Pulmonary artery endothelial cell (primary cell): Measurements from ENCODE around the gene TTC7B. TPM values are rescaled to one million over a fixed set of nuclear protein-coding genes. Genes with fewer than 3 reads are reported as not detected.
A peak's percentile ranks its signal among the peaks of the same experiment; 100 is the strongest.

Experiments used
- DNase-seq: peaks from one replicate; pipeline ENCODE4 v3.0.0-alpha.2; 2011; ENCODE audit warnings: low read depth, low spot score
- total RNA-seq: library from RNA; depleted of rRNA; stranded (reverse); fragments of >200 nt; gene quantifications from 2 replicates; pipeline ENCODE4 v1.2.3, GENCODE V29; 2014

Gene TTC7B
- total RNA-seq, 1 donor from 2014 or later, result 36.9 TPM

- DNase-seq, result no peak
These were observed 38.9 kb downstream of the TTC7B start for GRCh38 chr14:90777358-90777757.

GRCh38 chr14:90775441-90775840 is 40.8 kb downstream of the TTC7B start:
- no peak for DNase-seq

GRCh38 chr14:90774316-90774715 is 41.9 kb downstream of the TTC7B start:
- DNase-seq, result no peak

GRCh38 chr14:90773705-90774104 is 42.5 kb downstream of the TTC7B start:
- DNase-seq, result no peak

GRCh38 chr14:90773196-90773486 is 43.1 kb downstream of the TTC7B start:
- DNase-seq, result no peak

- DNase-seq, result no peak
These were observed 48.3 kb downstream of the TTC7B start for GRCh38 chr14:90767899-90768298.

- DNase-seq, result no peak
These were observed 55.5 kb downstream of the TTC7B start for GRCh38 chr14:90760591-90761316.

- DNase-seq, result no peak
These were observed 56.2 kb downstream of the TTC7B start for GRCh38 chr14:90760078-90760444.

GRCh38 chr14:90759370-90760077 is 56.7 kb downstream of the TTC7B start:
- DNase-seq, result no peak

GRCh38 chr14:90758959-90759358 is 57.3 kb downstream of the TTC7B start:
- DNase-seq, result no peak

- DNase-seq, result peak; percentile 63
These were observed 58.0 kb downstream of the TTC7B start for GRCh38 chr14:90758028-90758889.

- DNase-seq, result no peak
These were observed 58.8 kb downstream of the TTC7B start for GRCh38 chr14:90757452-90757851.

- DNase-seq, result no peak
These were observed 59.4 kb downstream of the TTC7B start for GRCh38 chr14:90756755-90757345.

GRCh38 chr14:90755661-90756304 is 60.4 kb downstream of the TTC7B start:
- no peak for DNase-seq

GRCh38 chr14:90753456-90754005 is 62.7 kb downstream of the TTC7B start:
- DNase-seq, result no peak

GRCh38 chr14:90750701-90751100 is 65.5 kb downstream of the TTC7B start:
- no peak for DNase-seq

- DNase-seq, result no peak
These were observed 66.0 kb downstream of the TTC7B start for GRCh38 chr14:90750191-90750590.

- DNase-seq, result no peak
These were observed 68.3 kb downstream of the TTC7B start for GRCh38 chr14:90747909-90748308.

- no peak for DNase-seq
These were observed 72.4 kb downstream of the TTC7B start for GRCh38 chr14:90743826-90744225.

GRCh38 chr14:90743425-90743824 is 72.8 kb downstream of the TTC7B start:
- DNase-seq, result no peak

GRCh38 chr14:90742729-90743128 is 73.5 kb downstream of the TTC7B start:
- DNase-seq, result no peak
